Activated CD4-positive, alpha-beta T cell treated with anti-CD3 and anti-CD28 coated beads, Interleukin-2, amount 50 U/mL, for 24 hours (primary cell): ENCODE measurements around the gene ADAMTSL1.

Experiments used
- DNase-seq, 2 donors: peaks; one replicate each; pipeline ENCODE4 v3.0.0-alpha.2; 2020; ENCODE audit warnings: low read depth in 1 of 2, low spot score in 1 of 2

The ADAMTSL1 gene

GRCh38 chr9:18496256-18497000, 22.5 kb downstream of the ADAMTSL1 start:
- DNase-seq, result no peak

GRCh38 chr9:18499062-18499461, 25.1 kb downstream of the ADAMTSL1 start:
- no peak for DNase-seq

GRCh38 chr9:18499980-18500379, 26.0 kb downstream of the ADAMTSL1 start:
- DNase-seq, result no peak

- no peak for DNase-seq
Measured at GRCh38 chr9:18500451-18500850, 26.5 kb downstream of the ADAMTSL1 start.

GRCh38 chr9:18501949-18502348, 28.0 kb downstream of the ADAMTSL1 start:
- DNase-seq, result no peak

- no peak for DNase-seq
Measured at GRCh38 chr9:18502546-18502945, 28.6 kb downstream of the ADAMTSL1 start.

GRCh38 chr9:18504707-18505106, 30.8 kb downstream of the ADAMTSL1 start:
- no peak for DNase-seq

- DNase-seq, result no peak
Measured at GRCh38 chr9:18507151-18507550, 33.2 kb downstream of the ADAMTSL1 start.

- DNase-seq, result no peak
Measured at GRCh38 chr9:18516514-18516913, 42.6 kb downstream of the ADAMTSL1 start.

- no peak for DNase-seq
Measured at GRCh38 chr9:18516965-18517364, 43.0 kb downstream of the ADAMTSL1 start.

- DNase-seq, result no peak
Measured at GRCh38 chr9:18520416-18521047, 46.6 kb downstream of the ADAMTSL1 start.

GRCh38 chr9:18526685-18527084, 52.7 kb downstream of the ADAMTSL1 start:
- no peak for DNase-seq

GRCh38 chr9:18531136-18532065, 57.4 kb downstream of the ADAMTSL1 start:
- no peak for DNase-seq

- no peak for DNase-seq
Measured at GRCh38 chr9:18534611-18535010, 60.7 kb downstream of the ADAMTSL1 start.

GRCh38 chr9:18536554-18536953, 62.6 kb downstream of the ADAMTSL1 start:
- no peak for DNase-seq

- DNase-seq, result no peak
Measured at GRCh38 chr9:18539203-18539693, 65.3 kb downstream of the ADAMTSL1 start.

- DNase-seq, result no peak
Measured at GRCh38 chr9:18542837-18543405, 69.0 kb downstream of the ADAMTSL1 start.

- DNase-seq, result no peak
Measured at GRCh38 chr9:18543406-18544192, 69.6 kb downstream of the ADAMTSL1 start.

- DNase-seq, result no peak
Measured at GRCh38 chr9:18544456-18544855, 70.5 kb downstream of the ADAMTSL1 start.

GRCh38 chr9:18545636-18546360, 71.8 kb downstream of the ADAMTSL1 start:
- DNase-seq, result no peak
